ENCODE data around the gene LHB.

Gene LHB

GRCh38 chr19:48968813-48969218 lies 48.1 kb downstream of the LHB start:
- no peak for DNase-seq (ENCODE audit: low read depth)
- H3K4me3 ChIP-seq (ENCODE audit: low read depth, low read length), result no peak overlapping the region
- TF ChIP-seq CTCF (IDR thresholded peaks at IDR 0.05; ENCODE audit: low read depth, low read length, missing control alignments), result no peak
- in situ Hi-C loops (cut with HindIII; ENCODE audit: low sequenced_read_pairs), result no loop called here

GRCh38 chr19:48968179-48968661 lies 48.7 kb downstream of the LHB start:
- no peak for DNase-seq (ENCODE audit: low read depth)
- in situ Hi-C loops (cut with HindIII; ENCODE audit: low sequenced_read_pairs), result no loop called here
- no peak for TF ChIP-seq CTCF (IDR thresholded peaks at IDR 0.05; ENCODE audit: low read depth, low read length, missing control alignments)
- H3K4me3 ChIP-seq (ENCODE audit: low read depth, low read length), result no peak overlapping the region

- TF ChIP-seq CTCF (IDR thresholded peaks at IDR 0.05; ENCODE audit: low read depth, low read length, missing control alignments), result no peak
- DNase-seq (ENCODE audit: low read depth), result no peak
- peak overlapping the region; percentile 68 for H3K4me3 ChIP-seq (ENCODE audit: low read depth, low read length)
- in situ Hi-C loops (cut with HindIII; ENCODE audit: low sequenced_read_pairs), result no loop called here
These were observed 49.3 kb downstream of the LHB start for GRCh38 chr19:48967346-48968178.

- no peak for TF ChIP-seq CTCF (IDR thresholded peaks at IDR 0.05; ENCODE audit: low read depth, low read length, missing control alignments)
- peak overlapping the region; percentile 68 for H3K4me3 ChIP-seq (ENCODE audit: low read depth, low read length)
- no peak for DNase-seq (ENCODE audit: low read depth)
- in situ Hi-C loops (cut with HindIII; ENCODE audit: low sequenced_read_pairs), result no loop called here
These were observed 50.1 kb downstream of the LHB start for GRCh38 chr19:48966541-48967345.

Data from astrocyte of the cerebellum (primary cell).